Measurements from ENCODE around the gene CLGN. TPM values are rescaled to one million over a fixed set of nuclear protein-coding genes. Genes with fewer than 3 reads are reported as not detected.
A peak's percentile ranks its signal among the peaks of the same experiment; 100 is the strongest.

Gene CLGN
- total RNA-seq, 1 experiment from 2014 or later, result 10.7 TPM

DNA sequence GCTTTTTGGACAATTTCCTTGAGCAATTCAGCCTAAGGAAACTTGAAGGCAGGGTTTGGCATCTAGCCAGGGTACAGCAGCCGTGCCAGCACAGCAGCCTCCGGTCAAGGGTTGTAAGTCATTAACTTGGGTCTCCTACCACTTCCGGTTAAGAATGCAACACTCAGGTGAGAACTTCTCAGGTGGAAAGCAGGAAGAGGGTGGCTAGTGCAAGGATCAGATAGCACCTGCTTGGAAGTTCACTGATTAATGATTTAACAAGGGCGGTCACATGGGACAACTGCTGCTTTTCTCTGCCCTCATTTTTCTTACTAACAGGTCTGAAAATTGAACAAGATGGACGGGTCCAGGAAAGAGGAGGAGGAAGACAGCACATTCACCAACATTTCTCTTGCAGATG, 84.1 kb downstream of the CLGN start:
- TF ChIP-seq, protein P1, sequence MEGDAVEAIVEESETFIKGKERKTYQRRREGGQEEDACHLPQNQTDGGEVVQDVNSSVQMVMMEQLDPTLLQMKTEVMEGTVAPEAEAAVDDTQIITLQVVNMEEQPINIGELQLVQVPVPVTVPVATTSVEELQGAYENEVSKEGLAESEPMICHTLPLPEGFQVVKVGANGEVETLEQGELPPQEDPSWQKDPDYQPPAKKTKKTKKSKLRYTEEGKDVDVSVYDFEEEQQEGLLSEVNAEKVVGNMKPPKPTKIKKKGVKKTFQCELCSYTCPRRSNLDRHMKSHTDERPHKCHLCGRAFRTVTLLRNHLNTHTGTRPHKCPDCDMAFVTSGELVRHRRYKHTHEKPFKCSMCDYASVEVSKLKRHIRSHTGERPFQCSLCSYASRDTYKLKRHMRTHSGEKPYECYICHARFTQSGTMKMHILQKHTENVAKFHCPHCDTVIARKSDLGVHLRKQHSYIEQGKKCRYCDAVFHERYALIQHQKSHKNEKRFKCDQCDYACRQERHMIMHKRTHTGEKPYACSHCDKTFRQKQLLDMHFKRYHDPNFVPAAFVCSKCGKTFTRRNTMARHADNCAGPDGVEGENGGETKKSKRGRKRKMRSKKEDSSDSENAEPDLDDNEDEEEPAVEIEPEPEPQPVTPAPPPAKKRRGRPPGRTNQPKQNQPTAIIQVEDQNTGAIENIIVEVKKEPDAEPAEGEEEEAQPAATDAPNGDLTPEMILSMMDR (IDR thresholded peaks at IDR 0.05; ENCODE audit: unreplicated experiment), result no peak
- peak; percentile 68 for DNase-seq (ENCODE audit: unreplicated experiment)
- peaks cover 5% of the 10 kb centered on the region for H3K4me1 Mint-ChIP-seq (ENCODE audit: insufficient read depth, unreplicated experiment)
- no peaks in the 10 kb centered on the region for H3K27me3 Mint-ChIP-seq (ENCODE audit: insufficient read depth, unreplicated experiment)
- ChIA-PET CTCF (interaction anchor here (0.6 to 3.4 kb wide), 6 partner anchors 13 to 662 kb away, joined by 3 to 24 read pairs (median 4); no protein-coding TSS in a partner anchor), POLR2A (interaction anchor here (0.7 to 1.1 kb wide), 3 partner anchors 82 to 727 kb away, joined by 3 read pairs; no protein-coding TSS in a partner anchor)
- BruUV-seq (replicated peaks), result no TSS peak
- H3K4me3 Mint-ChIP-seq (ENCODE audit: unreplicated experiment), result no peak overlapping the region
- no peaks in the 10 kb centered on the region for H3K9me3 Mint-ChIP-seq (ENCODE audit: unreplicated experiment)
- H3K36me3 Mint-ChIP-seq (ENCODE audit: insufficient read depth, unreplicated experiment), result no peaks in the 10 kb centered on the region
- no peak overlapping the region for H3K27ac Mint-ChIP-seq (ENCODE audit: low read depth, unreplicated experiment)
- intact Hi-C loops (cut with micrococcal nuclease), result no loop called here

DNA sequence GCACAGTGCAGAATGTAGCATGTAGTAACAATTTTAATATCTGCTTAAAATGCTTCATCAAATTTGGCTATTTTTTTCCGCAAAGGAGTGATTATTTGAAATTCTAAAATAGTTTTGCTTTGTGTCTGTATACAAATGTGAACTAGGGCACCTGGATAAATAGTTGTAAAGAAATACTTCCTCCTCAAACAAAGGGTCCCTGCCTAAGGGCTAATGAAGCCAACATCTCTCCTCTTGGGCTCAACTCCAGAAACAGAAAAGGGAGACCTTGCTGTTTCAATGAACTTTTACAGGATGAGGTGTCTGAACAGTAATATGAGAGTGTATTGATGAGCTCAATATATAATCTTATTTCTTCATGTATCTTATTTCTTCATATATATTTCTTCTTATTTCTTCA, 84.8 kb downstream of the CLGN start:
- no peak for DNase-seq (ENCODE audit: unreplicated experiment)
- ChIA-PET CTCF (interaction anchor here (0.6 to 1.4 kb wide), 4 partner anchors 12 to 267 kb away, joined by 4 to 8 read pairs (median 6); no protein-coding TSS in a partner anchor), POLR2A (interaction anchor here (0.6 to 1.7 kb wide), 4 partner anchors 34 to 719 kb away, joined by 3 to 5 read pairs (median 3); no protein-coding TSS in a partner anchor)
- Mint-ChIP-seq H3K9me3 (ENCODE audit: unreplicated experiment) (no peaks in the 10 kb centered on the region), H3K27ac (ENCODE audit: low read depth, unreplicated experiment) (no peak overlapping the region), H3K4me1 (ENCODE audit: insufficient read depth, unreplicated experiment) (peaks cover 5% of the 10 kb centered on the region), H3K4me3 (ENCODE audit: unreplicated experiment) (no peak overlapping the region), H3K27me3 (ENCODE audit: insufficient read depth, unreplicated experiment) (no peaks in the 10 kb centered on the region), H3K36me3 (ENCODE audit: insufficient read depth, unreplicated experiment) (no peaks in the 10 kb centered on the region)
- TF ChIP-seq, protein P1 (IDR thresholded peaks at IDR 0.05; ENCODE audit: unreplicated experiment), result no peak
- no TSS peak for BruUV-seq (replicated peaks)
- intact Hi-C loops (cut with micrococcal nuclease), result no loop called here

Other genes starting within 250 kb of the CLGN start
- gene SCOC, start 54.0 kb downstream of the CLGN start, total RNA-seq (2022), result 49.2 and 57.5 TPM in 2 replicates
- not detected in 2 replicates for gene MGAT4D, start 70.6 kb upstream of the CLGN start, total RNA-seq (2022)
- gene ELMOD2, start 96.5 kb upstream of the CLGN start, total RNA-seq (2022), result 29.2 and 45.0 TPM in 2 replicates
- not detected in 2 replicates for gene UCP1, start 141.3 kb upstream of the CLGN start, total RNA-seq (2022)